ENCODE data around the gene AUTS2.

The AUTS2 gene

DNA sequence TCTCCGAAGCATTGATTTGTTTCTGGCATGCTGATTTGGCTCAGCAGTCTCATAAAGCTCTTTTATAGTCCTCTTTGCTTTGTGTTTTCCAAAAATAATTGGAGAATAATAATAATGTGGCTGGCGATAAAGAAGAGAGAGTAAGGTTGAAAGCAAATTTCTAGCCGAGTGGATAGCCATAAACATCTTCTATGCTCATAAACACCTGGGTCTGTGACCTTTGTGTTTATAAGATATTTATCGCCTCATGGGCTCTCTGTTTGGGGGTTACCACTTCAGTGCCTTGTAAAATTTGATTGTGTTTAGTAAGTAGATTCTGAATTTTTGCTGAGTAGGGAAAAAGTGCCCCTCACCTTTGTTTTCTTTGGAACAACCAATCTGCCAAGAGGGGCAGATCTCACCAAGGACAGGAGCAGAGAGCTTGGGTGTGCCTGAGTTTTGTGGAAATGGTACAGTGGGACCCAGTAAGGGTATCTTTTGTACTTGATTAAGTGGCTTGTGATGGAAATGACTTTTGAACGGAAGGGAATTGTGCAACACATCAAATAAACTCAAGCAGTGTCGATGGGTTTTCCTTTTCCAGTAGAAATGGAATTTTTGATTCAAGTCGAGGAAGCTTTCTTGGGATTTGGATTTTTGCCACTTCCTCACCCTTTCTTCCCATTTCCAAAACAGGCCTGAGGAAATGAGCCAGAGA is 220.5 kb downstream of the AUTS2 start:
- no peak for DNase-seq (ENCODE audit: low spot score)

GRCh38 chr7:69819333-69819705 is 221.0 kb downstream of the AUTS2 start:
- DNase-seq (ENCODE audit: low spot score): no peak

- DNase-seq (ENCODE audit: low spot score): no peak
Observed at GRCh38 chr7:69820479-69821192, 222.4 kb downstream of the AUTS2 start.

DNA sequence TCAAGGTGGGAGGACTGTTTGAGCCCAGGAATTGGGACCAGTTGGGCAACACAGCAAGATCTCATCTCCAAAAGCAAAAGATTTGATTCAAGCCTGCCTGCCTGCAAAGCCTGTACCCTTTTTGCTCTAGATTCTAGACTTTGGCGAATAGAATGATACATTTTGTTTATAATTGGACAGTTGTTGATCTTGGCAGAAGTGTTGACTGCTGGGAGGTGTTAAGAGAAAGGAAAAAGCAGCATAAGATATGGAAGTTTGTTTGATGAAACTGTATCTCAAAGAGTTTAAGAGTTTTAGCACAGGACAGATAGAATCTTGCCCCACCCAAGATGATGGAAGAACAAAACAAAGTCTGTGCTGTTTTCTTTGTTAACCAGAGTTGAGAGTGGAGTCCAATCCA is 224.1 kb downstream of the AUTS2 start:
- DNase-seq (ENCODE audit: low spot score): no peak

DNA sequence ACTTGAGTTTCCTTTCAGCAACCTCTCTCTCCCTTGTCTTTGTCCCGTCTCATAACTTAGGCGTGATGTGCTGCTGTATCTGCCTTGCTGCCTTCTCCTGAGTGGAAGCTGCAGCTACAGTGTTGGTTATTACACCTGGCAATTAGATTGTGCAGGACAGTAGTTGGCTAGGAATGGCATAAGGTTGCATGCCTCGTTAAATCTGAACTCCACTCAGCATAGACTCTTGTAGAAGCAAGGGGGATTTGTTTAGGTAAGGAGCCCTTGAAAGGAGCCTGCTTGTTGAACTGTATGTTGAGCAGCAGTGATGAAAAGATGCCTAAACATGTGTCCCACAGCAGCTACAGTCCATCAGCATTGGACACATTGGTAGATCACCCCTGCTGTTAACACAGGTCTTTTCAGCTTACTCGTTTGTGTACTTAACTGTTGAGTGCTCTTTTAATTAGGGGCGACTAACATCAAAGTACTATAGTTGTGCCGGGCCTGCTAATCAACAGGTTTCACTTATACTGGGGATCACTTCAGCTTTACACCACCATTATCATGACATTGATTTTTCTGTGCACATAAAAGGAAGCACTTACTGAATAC is 225.0 kb downstream of the AUTS2 start:
- DNase-seq (ENCODE audit: low spot score): no peak

GRCh38 chr7:69825113-69825972 is 227.1 kb downstream of the AUTS2 start:
- DNase-seq (ENCODE audit: low spot score): no peak

- DNase-seq (ENCODE audit: low spot score): no peak
Observed at GRCh38 chr7:69826283-69826682, 228.0 kb downstream of the AUTS2 start.

- no peak for DNase-seq (ENCODE audit: low spot score)
Observed at GRCh38 chr7:69827140-69827539, 228.9 kb downstream of the AUTS2 start.

DNA sequence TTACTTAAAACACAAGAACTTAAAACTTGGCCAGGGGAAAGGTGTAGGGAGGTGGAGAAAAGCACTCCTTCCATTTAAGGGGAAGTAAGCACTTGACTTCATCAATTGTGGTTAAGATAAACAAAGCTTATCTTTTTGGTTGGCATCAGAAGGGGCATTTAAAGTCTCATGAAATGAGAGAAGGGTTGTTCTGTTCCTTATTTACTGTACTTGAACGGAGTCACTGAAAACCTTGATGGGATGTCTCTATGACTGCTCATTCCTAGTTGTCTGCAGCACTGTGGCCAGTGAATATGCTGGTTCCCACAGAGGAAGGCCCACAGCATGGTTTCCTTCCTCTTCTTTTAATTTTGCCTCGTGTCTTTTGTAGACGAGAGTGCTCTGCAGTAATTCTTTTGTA is 229.3 kb downstream of the AUTS2 start:
- DNase-seq (ENCODE audit: low spot score): no peak

DNA sequence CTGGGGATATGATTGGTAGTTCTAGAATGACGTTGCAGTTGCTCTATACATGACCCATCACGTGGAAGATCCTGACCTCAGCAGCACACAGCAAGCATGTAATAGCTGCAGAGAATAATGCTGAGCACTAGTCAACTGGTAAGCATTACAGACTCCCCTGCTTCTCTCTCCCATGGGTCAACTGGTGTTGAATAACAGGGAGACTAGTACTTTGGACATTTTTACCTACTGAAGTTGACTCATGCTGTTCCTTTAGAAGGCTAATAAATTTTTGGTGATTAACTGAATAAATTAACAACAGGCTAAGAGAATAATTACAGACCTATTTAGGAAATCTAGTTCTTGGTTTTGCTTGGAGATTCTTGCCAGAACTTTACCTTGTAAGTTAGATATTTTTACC is 234.1 kb downstream of the AUTS2 start:
- DNase-seq (ENCODE audit: low spot score): no peak

DNA sequence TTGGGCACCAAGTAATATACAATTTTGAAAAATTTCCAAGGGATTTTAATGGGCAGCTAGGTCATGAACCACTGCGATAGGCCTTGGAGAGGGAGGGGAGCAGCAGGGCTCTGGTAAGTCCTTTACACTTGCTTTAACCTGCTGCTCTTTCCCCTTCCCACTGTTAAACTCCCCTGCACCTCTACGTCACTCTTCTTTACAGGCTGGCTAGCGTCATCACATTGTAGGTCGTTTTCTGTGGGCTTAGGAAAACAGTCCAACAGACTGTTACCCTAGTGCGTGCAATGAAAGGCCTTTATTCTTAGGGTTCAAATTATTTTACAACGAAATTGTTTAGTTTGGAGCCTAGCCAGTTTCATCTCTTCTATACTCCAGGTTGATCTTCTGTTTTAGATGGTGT is 235.7 kb downstream of the AUTS2 start:
- no peak for DNase-seq (ENCODE audit: low spot score)

GRCh38 chr7:69836702-69837101 is 238.4 kb downstream of the AUTS2 start:
- DNase-seq (ENCODE audit: low spot score): no peak

DNA sequence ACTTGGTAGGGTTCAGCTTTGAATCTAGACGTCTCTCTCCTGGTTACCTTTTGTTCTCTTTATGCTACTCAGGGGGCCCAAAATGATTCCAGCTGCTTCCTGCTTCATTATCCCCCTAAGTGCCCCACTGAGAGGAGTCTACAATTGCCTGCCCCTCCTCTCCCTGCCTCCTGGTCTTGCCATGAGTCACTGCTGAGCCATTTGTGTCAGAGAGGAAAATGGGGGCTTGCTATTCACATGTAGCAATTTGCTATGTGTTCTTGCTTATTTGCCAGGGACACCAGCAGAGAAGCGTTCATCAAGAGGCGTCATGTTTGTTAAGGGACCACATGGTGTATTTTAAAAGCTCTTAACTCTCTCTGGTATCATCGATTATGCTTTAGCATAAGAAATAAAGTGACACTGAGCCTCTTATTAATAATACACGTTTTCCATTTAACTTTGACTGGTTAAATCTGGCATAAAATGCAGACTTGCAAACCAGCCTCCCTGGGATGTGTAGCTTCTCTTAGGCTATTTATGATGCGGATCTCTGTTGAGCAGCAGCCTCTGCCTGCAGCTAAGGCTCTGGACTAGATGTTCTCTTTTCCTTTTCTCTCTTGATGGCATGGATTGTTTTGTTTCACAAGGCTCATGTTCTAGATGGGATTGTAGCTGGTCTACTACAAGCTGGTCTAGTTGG is 239.3 kb downstream of the AUTS2 start:
- DNase-seq (ENCODE audit: low spot score): no peak

GRCh38 chr7:69839782-69840181 is 241.5 kb downstream of the AUTS2 start:
- DNase-seq (ENCODE audit: low spot score): no peak

- DNase-seq (ENCODE audit: low spot score): no peak
Observed at GRCh38 chr7:69840248-69840647, 242.0 kb downstream of the AUTS2 start.

DNA sequence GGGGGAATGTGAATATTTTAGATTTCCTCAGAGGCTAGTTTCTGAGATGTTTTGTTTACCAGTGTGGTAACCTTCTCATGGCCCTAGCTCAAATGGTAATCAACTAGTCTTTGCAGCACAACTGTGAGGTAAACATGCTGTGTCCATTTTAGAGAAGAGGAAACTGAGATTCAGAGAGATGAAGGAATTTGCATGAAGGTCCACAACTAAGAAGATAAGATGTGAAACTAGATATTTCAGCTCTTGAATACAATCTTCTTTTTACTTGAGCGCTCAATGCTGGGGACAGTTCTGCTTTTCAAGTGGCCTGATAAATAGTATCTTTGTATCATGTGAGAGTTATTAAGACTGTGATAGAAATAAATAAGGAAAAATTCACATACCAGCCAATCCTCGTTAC is 245.4 kb downstream of the AUTS2 start:
- DNase-seq (ENCODE audit: low spot score): no peak

GRCh38 chr7:69844264-69844868 is 246.1 kb downstream of the AUTS2 start:
- no peak for DNase-seq (ENCODE audit: low spot score)

GRCh38 chr7:69845721-69846495 is 247.6 kb downstream of the AUTS2 start:
- no peak for DNase-seq (ENCODE audit: low spot score)

GRCh38 chr7:69847921-69848612 is 249.8 kb downstream of the AUTS2 start:
- no peak for DNase-seq (ENCODE audit: low spot score)

DNA sequence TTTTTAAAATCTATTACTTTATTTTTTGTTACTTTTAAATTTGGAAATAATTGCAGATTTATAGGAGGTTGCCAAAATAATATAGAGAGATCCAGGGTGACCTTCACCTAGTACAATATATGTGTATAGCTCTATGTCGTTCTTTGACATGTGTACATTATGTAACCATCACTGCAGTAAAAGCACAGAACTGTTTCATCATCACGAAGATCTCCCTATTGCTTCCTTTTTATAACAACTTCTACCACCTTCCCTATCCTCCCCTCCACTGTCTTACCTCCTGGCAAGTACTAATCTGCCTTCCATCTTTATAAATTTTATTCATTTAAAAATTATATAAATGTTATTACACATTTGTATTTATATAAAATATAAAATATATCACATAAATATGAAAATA is 251.0 kb downstream of the AUTS2 start:
- DNase-seq (ENCODE audit: low spot score): no peak
